Calu3 (cell line): ENCODE results near the gene HIVEP3. TPM values are rescaled to one million over a fixed set of nuclear protein-coding genes. Genes with fewer than 3 reads are reported as not detected.

Source experiments
- BruUV-seq: library from RNA; stranded (reverse); fragments of 400-500 nt; replicated peaks from 2 replicates; lab custom pipeline; 2021; lab: Mats Ljungman, UMichigan
- CTCF ChIA-PET: fragments of 300-600 bp; sonication (Branson Sonifier 250); formaldehyde crosslinking; loops from one replicate; lab custom pipeline; 2022; ENCODE audit warnings: antibody characterized with exemption; lab: Charles Lee
- DNase-seq: peaks from one replicate; pipeline ENCODE4 v3.0.0; 2022
- H3K27ac Mint-ChIP-seq: one replicate; pipeline ENCODE4 v1.8.0; 2022; ENCODE audit warnings: mixed read lengths; ENCODE audit not compliant: unreplicated experiment
- H3K27me3 Mint-ChIP-seq: one replicate; pipeline ENCODE4 v1.8.0; 2022; ENCODE audit warnings: mixed read lengths; ENCODE audit not compliant: unreplicated experiment
- H3K36me3 Mint-ChIP-seq: one replicate; pipeline ENCODE4 v1.8.0; 2022; ENCODE audit warnings: mild to moderate bottlenecking, moderate library complexity, mixed read lengths; ENCODE audit not compliant: insufficient read depth, unreplicated experiment
- H3K4me1 Mint-ChIP-seq: one replicate; pipeline ENCODE4 v1.8.0; 2022; ENCODE audit warnings: mild to moderate bottlenecking, low read depth, mixed read lengths; ENCODE audit not compliant: unreplicated experiment
- H3K4me3 Mint-ChIP-seq: one replicate; pipeline ENCODE4 v1.8.0; 2022; ENCODE audit warnings: mild to moderate bottlenecking, low read depth, moderate library complexity, mixed read lengths; ENCODE audit not compliant: unreplicated experiment
- H3K9me3 Mint-ChIP-seq: one replicate; pipeline ENCODE4 v1.8.0; 2022; ENCODE audit warnings: low read depth, mixed read lengths; ENCODE audit not compliant: unreplicated experiment
- CTCF ChIP-seq: fragments of 200-600 bp; IDR thresholded peaks from one replicate; pipeline ENCODE4 v1.8.0; 2022; ENCODE audit warnings: antibody characterized with exemption; ENCODE audit not compliant: unreplicated experiment
- intact Hi-C: fragments of 100-400 bp; cut with micrococcal nuclease; formaldehyde crosslinking; loops from one replicate; pipeline ENCODE4 v1.10.0; 2022; ENCODE audit not compliant: unreplicated experiment
- total RNA-seq: library from RNA; stranded (reverse); gene quantifications from 2 replicates; pipeline ENCODE4 v1.2.3, GENCODE V29; 2022

The HIVEP3 gene
- total RNA-seq, 1 experiment from 2014 or later, result 9.0 TPM

- peaks cover 9% of the 10 kb centered on the region for H3K4me1 Mint-ChIP-seq
- H3K4me3 Mint-ChIP-seq, result no peak overlapping the region
- TF ChIP-seq CTCF, result no peak
- H3K36me3 Mint-ChIP-seq, result no peaks in the 10 kb centered on the region
- no TSS peak for BruUV-seq
- no peak for DNase-seq
- intact Hi-C loops, result loop anchor here (5.0 kb wide), 1 partner anchor 47 kb away; no protein-coding TSS in a partner anchor
- H3K27me3 Mint-ChIP-seq, result no peaks in the 10 kb centered on the region
- no peak overlapping the region for H3K27ac Mint-ChIP-seq
- CTCF ChIA-PET, result no interaction called here
- H3K9me3 Mint-ChIP-seq, result peaks cover 5% of the 10 kb centered on the region
Observed at GRCh38 chr1:41935226-41935625, 16.5 kb upstream of the HIVEP3 start.

GRCh38 chr1:41933106-41933505 lies 14.4 kb upstream of the HIVEP3 start:
- intact Hi-C loops, result no loop called here
- Mint-ChIP-seq H3K27ac (no peak overlapping the region), H3K27me3 (no peaks in the 10 kb centered on the region), H3K4me1 (peaks cover 9% of the 10 kb centered on the region), H3K4me3 (no peak overlapping the region), H3K9me3 (peaks cover 8% of the 10 kb centered on the region), H3K36me3 (no peaks in the 10 kb centered on the region)
- CTCF ChIA-PET, result interaction anchor here (2.3 kb wide), 1 partner anchor 13 kb away, joined by 5 read pairs; no protein-coding TSS in a partner anchor
- TF ChIP-seq CTCF, result no peak
- BruUV-seq, result no TSS peak
- no peak for DNase-seq

- Mint-ChIP-seq H3K36me3 (no peaks in the 10 kb centered on the region), H3K4me1 (peaks cover 19% of the 10 kb centered on the region), H3K27ac (no peak overlapping the region), H3K4me3 (no peak overlapping the region), H3K9me3 (peaks cover 5% of the 10 kb centered on the region), H3K27me3 (no peaks in the 10 kb centered on the region)
- DNase-seq, result no peak
- no TSS peak for BruUV-seq
- intact Hi-C loops, result no loop called here
- TF ChIP-seq CTCF, result no peak
- CTCF ChIA-PET, result no interaction called here
Observed at GRCh38 chr1:41931578-41931977, 12.9 kb upstream of the HIVEP3 start.

GRCh38 chr1:41927118-41927517 lies 8.4 kb upstream of the HIVEP3 start:
- Mint-ChIP-seq H3K36me3 (no peaks in the 10 kb centered on the region), H3K4me3 (no peak overlapping the region), H3K4me1 (peaks cover 20% of the 10 kb centered on the region), H3K9me3 (peaks cover 3% of the 10 kb centered on the region), H3K27ac (no peak overlapping the region), H3K27me3 (no peaks in the 10 kb centered on the region)
- no TSS peak for BruUV-seq
- no peak for DNase-seq
- CTCF ChIA-PET, result interaction anchor here (2.0 kb wide), 1 partner anchor 10 kb away, joined by 5 read pairs; no protein-coding TSS in a partner anchor
- TF ChIP-seq CTCF, result no peak
- intact Hi-C loops, result no loop called here
